ENCODE data around the gene CRELD2.

DNA sequence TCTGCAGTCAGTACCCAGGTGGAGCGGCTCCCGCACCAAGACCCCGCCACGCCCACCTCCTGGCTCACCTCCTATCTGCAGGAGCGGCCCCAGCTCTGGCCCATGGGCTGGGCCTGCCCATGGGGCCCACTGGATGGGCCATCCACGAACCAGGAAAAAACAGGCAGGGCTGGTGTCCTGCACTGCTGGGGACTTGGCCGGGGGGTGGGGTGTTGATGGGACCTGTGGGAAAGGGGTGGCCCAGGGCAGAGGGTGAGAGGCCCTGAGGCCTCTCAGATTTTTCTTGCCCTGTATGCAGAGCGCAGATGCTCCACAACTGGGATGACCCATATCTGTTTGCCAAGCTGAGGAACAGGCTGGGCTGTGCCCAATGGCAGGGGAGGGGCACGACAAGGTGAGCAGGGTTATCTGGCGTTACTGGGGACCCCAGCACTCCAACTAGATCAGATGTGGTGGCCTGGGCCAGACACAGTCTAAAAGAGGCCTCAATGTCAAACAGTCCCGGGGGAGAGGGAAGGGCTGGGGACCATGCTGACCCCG, 39.5 kb downstream of the CRELD2 start:
- TF ChIP-seq POLR2AphosphoS5 (IDR thresholded peaks at IDR 0.05; ENCODE audit: low read depth, low read length) = no peak
- TF ChIP-seq SIN3A (IDR thresholded peaks at IDR 0.05; ENCODE audit: borderline replicate concordance, insufficient read depth, low read length) = no peak

Data from PFSK-1 (cell line).